Prostate gland (tissue), 2 donors: ENCODE data around the gene MLPH. TPM values are rescaled to one million over a fixed set of nuclear protein-coding genes. Genes with fewer than 3 reads are reported as not detected.

Experiments used
- DNase-seq: peaks from one replicate; pipeline ENCODE4 v3.0.0-alpha.2; 2019; ENCODE audit warnings: low spot score
- H3K27ac ChIP-seq, 2 donors: fragments of 200-600 bp; sonication (generic); 2 replicates each; pipeline ENCODE4 v1.5.1; 2017 to 2019
- H3K27me3 ChIP-seq: fragments of 200-600 bp; sonication (generic); replicated peaks from 2 replicates; pipeline ENCODE4 v1.5.1; 2019; ENCODE audit not compliant: insufficient read depth
- H3K36me3 ChIP-seq, 2 donors: fragments of 200-600 bp; sonication (generic); 1 replicate in 1 of 2; 2 replicates in 1 of 2; pipeline versions ENCODE4 v1.5.1 to v1.8.1; 2017 to 2019
- H3K4me1 ChIP-seq: fragments of 200-600 bp; sonication (generic); replicated peaks from 2 replicates; pipeline ENCODE4 v1.5.1; 2019
- H3K4me3 ChIP-seq, 2 donors: fragments of 200-600 bp; sonication (generic); 2 replicates each; pipeline ENCODE4 v1.5.1; 2017 to 2019
- H3K9me3 ChIP-seq: fragments of 200-600 bp; sonication (generic); 2 replicates; pipeline ENCODE4 v1.5.1; 2017
- POLR2A ChIP-seq: fragments of 450-650 bp; IDR thresholded peaks from one replicate; pipeline ENCODE4 v1.6.1; 2016; ENCODE audit warnings: antibody characterized with exemption, mild to moderate bottlenecking
- POLR2AphosphoS5 ChIP-seq: sonication (generic); formaldehyde crosslinking; IDR thresholded peaks from one replicate; pipeline ENCODE4 v1.6.1; 2017; ENCODE audit warnings: antibody characterized with exemption
- WGBS: methylation state at CpG from one replicate; pipeline ENCODE4 v1.1.5; 2018; 5-methylcytosine and 5-hydroxymethylcytosine counted together
- intact Hi-C: fragments of 100-400 bp; cut with DNase I; formaldehyde crosslinking; loops from one replicate; pipeline ENCODE4 v1.14.2; 2022
- total RNA-seq, 2 donors: library from RNA; depleted of rRNA; stranded (reverse); fragments of >200 nt; gene quantifications; one replicate each; pipeline ENCODE4 v1.1.0, GENCODE V29; 2016
- TF ChIP-seq, protein P1 (sequence below), 4 experiments: fragments of 200-600 bp in 2 of 4; fragments of 450-650 bp in 2 of 4; sonication (generic) in 2 of 4; IDR thresholded peaks; 1 replicate in 3 of 4; 2 replicates in 1 of 4; pipeline ENCODE4 v1.5.1; 2016 to 2019; ENCODE audit warnings: antibody characterized with exemption in 4 of 4, mild to moderate bottlenecking in 2 of 4, moderate library complexity in 2 of 4

Gene MLPH
- total RNA-seq, 2 donors from 2014 or later, result 371 to 393 TPM

- no peak for TF ChIP-seq POLR2AphosphoS5
- TF ChIP-seq, protein P1, sequence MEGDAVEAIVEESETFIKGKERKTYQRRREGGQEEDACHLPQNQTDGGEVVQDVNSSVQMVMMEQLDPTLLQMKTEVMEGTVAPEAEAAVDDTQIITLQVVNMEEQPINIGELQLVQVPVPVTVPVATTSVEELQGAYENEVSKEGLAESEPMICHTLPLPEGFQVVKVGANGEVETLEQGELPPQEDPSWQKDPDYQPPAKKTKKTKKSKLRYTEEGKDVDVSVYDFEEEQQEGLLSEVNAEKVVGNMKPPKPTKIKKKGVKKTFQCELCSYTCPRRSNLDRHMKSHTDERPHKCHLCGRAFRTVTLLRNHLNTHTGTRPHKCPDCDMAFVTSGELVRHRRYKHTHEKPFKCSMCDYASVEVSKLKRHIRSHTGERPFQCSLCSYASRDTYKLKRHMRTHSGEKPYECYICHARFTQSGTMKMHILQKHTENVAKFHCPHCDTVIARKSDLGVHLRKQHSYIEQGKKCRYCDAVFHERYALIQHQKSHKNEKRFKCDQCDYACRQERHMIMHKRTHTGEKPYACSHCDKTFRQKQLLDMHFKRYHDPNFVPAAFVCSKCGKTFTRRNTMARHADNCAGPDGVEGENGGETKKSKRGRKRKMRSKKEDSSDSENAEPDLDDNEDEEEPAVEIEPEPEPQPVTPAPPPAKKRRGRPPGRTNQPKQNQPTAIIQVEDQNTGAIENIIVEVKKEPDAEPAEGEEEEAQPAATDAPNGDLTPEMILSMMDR (IDR thresholded peaks at IDR 0.05), result no peak
- no peak for TF ChIP-seq POLR2A
- Histone ChIP-seq H3K4me3 (no peak overlapping the region), H3K27me3 (no peaks in the 10 kb centered on the region), H3K9me3 (no peaks in the 10 kb centered on the region), H3K4me1 (peaks cover 6% of the 10 kb centered on the region), H3K27ac (no peak overlapping the region), H3K36me3 (no peaks in the 10 kb centered on the region)
- DNase-seq, result no peak
- 86% methylated on average over 8 of the region's 8 CpGs for WGBS
- intact Hi-C loops, result loop anchor here (10.0 kb wide), 2 partner anchors 159 to 419 kb away; partner anchors contain the start of gene COL6A3
Measured at GRCh38 chr2:237573721-237574415, 86.8 kb downstream of the MLPH start.

DNA sequence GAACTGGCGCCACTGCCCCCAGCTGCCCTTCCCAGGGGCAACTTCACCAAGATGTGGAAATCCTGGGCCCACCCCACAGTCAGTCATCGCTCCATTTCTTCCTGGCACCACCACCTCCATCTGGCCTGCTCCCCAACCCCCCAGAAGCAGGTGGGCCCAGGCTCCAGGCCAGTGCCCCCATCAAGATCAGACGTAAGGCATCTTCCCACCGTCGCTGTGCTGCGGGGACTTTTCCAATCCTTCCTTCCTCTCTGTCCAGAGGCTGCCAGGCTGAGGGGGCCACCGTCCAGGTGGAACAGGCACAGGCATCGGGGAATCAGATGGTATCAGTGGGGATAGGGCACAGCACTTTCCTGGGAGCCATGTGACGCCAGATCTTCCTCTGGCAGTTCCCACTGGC is 87.4 kb downstream of the MLPH start:
- Histone ChIP-seq H3K4me1 (peaks cover 6% of the 10 kb centered on the region), H3K36me3 (no peaks in the 10 kb centered on the region), H3K27ac (peak overlapping the region in 1 of 2 donors; percentile 46), H3K4me3 (no peak overlapping the region), H3K9me3 (no peaks in the 10 kb centered on the region), H3K27me3 (no peaks in the 10 kb centered on the region)
- TF ChIP-seq POLR2AphosphoS5, result no peak
- TF ChIP-seq, protein P1 (IDR thresholded peaks at IDR 0.05), result no peak
- TF ChIP-seq POLR2A, result no peak
- intact Hi-C loops, result loop anchor here (10.0 kb wide), 2 partner anchors 160 to 420 kb away; partner anchors contain the start of gene COL6A3
- 88% methylated on average over 9 of the region's 9 CpGs for whole genome bisulfite sequencing
- no peak for DNase-seq

DNA sequence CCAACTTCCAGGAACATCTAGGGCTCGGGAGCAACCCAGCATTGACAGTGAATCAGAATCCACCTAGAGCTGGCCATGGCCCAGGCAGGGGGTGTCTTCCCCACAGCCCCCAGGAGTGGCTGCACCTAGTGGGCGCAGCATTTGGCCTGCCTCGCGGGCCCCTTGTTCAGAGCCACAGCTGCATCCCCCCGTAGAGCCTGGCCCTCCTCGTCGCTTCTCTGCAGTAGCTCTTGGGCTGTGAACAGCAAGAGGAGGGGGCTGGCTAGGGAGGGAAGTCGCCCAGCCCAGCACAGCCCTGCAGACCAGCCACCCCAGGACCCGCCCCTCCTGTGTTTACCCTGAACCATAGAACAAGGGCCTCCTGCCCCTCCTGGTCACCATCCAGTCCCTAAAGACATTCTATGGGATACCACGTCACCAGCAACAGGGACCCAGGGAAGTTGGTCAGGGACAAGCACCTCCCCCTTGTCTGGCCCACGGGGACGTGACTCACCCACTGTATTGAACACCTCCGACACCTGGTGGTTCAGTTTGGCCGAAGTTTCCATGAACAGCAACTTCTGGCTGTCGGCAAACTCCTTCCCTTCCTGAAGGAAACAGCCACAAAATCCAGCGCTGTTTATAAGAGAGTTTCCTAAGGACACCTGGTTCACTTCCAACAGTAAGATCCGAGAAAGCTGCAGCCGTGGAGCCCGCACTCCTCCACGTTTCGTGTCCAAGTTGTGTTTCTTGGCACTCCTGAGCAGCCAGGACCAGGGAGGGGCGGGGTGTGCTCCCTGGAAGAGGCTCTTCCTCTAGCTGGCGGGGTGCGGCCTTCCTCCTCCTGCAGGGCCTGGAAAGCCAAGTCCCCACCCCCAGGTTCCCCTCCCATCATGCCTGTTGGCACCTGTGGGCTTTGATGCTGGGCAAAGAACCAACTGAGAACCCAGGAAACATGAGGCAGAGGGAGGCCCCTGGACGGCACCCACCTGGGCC is 88.1 kb downstream of the MLPH start:
- no peaks in the 10 kb centered on the region for H3K9me3 ChIP-seq
- H3K4me1 ChIP-seq, result peaks cover 6% of the 10 kb centered on the region
- peak overlapping the region; percentile 30 to 46 for H3K27ac ChIP-seq
- peak; percentile 39 for DNase-seq
- TF ChIP-seq POLR2AphosphoS5 (peak; percentile 40), POLR2A (no peak)
- TF ChIP-seq, protein P1 (IDR thresholded peaks at IDR 0.05), result peak in 1 of 4 experiments; percentile 47
- WGBS, result 40% methylated on average over 25 of the region's 25 CpGs
- no peak overlapping the region for H3K4me3 ChIP-seq
- H3K36me3 ChIP-seq, result no peaks in the 10 kb centered on the region
- intact Hi-C loops, result loop anchor here (10.0 kb wide), 2 partner anchors 160 to 420 kb away; partner anchors contain the start of gene COL6A3
- no peaks in the 10 kb centered on the region for H3K27me3 ChIP-seq

GRCh38 chr2:237575869-237576862 is 89.1 kb downstream of the MLPH start:
- Histone ChIP-seq H3K27ac (peak overlapping the region in 1 of 2 donors; percentile 30), H3K9me3 (no peaks in the 10 kb centered on the region), H3K27me3 (no peaks in the 10 kb centered on the region), H3K4me3 (no peak overlapping the region), H3K4me1 (peaks cover 6% of the 10 kb centered on the region), H3K36me3 (no peaks in the 10 kb centered on the region)
- intact Hi-C loops, result loop anchor here (10.0 kb wide), 2 partner anchors 161 to 421 kb away; partner anchors contain the start of gene COL6A3
- TF ChIP-seq POLR2AphosphoS5, result no peak
- TF ChIP-seq, protein P1 (IDR thresholded peaks at IDR 0.05), result no peak
- DNase-seq, result no peak
- 90% methylated on average over 27 of the region's 27 CpGs for WGBS
